SKM-1 (cell line): ENCODE results near the gene CHN1.

Experiments
- DNase-seq: peaks from one replicate; lab custom pipeline; 2025; ENCODE audit not compliant: unreplicated experiment; lab: John Stamatoyannopoulos, UW

Gene CHN1

GRCh38 chr2:174833737-174834136, 171.4 kb downstream of the CHN1 start:
- no peak for DNase-seq

DNA sequence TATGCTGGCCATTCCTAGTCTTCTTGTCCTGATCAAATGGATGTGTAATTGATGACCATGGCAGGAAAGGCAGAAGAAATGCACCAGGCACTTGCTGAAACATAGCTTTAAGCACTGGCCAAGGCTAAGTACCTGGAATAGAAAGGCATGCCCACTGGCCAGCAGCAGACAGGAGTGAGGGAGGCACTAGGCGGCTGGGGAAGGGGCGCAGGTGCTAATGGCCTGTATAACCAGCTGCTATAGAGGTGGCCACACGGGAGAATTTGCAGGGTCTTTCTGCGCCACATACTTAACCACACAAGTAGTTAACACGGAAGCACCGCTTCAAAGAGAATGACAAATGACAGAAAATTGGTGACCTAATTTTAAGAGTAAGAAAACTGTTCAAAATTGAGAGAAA, 174.6 kb downstream of the CHN1 start:
- no peak for DNase-seq

GRCh38 chr2:174829550-174829949, 175.6 kb downstream of the CHN1 start:
- DNase-seq: no peak

GRCh38 chr2:174827371-174828369, 177.5 kb downstream of the CHN1 start:
- DNase-seq: no peak

GRCh38 chr2:174826051-174826450, 179.1 kb downstream of the CHN1 start:
- DNase-seq: no peak

DNA sequence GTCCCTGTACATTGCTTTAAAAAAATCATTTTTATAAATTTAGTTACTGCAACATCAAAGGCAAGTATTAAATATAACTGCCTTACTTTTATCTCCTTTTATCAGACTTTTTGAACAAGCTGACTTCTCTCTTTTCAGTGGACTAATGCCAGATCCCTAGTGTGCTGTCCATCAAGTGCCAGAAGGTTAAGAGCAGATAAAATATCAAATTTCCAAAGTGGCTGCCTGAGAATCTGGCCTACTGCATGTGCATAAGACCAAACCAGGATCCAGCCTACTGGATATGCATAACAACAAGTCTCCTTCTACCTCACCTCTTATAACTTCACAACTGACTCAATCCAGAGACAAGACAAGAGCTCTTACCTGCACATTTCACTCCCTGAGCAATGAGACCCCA, 181.1 kb downstream of the CHN1 start:
- no peak for DNase-seq

DNA sequence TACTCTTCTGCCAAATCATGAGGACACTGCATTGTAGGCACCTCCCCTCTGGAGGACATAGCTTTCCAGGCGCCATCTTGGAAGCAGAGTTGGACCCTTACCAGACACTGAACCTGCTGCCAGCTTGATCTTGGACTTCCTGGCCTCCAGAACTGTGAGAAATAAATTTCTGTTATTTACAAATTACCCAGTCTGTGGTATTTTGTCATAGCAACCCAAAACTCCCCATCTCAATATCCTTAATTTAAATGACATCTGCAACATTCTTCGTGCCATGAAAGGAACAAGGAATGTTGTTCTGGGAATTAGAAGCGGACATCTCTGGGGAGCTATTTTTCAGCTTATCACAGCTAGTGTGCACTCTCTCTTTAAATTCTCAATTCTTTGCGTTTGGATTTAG, 183.6 kb downstream of the CHN1 start:
- DNase-seq: no peak

DNA sequence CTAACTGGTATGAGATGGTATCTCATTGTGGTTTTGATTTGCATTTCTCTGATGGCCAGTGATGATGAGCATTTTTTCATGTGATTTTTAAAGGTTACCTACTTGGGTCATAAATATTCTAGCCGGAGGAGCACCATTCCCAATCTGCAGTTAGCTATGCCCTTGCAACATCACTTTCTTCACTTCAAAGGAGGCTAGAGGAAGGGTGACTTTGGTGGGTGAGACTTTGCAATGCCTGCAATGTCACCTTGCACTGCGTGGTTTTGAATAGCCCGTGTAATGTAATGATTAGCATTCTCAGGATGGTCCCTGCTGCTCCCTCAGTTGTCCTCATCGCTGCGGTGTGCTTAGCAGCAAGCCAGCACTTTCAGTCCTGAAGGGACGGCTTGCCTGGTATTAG, 184.8 kb downstream of the CHN1 start:
- no peak for DNase-seq

DNA sequence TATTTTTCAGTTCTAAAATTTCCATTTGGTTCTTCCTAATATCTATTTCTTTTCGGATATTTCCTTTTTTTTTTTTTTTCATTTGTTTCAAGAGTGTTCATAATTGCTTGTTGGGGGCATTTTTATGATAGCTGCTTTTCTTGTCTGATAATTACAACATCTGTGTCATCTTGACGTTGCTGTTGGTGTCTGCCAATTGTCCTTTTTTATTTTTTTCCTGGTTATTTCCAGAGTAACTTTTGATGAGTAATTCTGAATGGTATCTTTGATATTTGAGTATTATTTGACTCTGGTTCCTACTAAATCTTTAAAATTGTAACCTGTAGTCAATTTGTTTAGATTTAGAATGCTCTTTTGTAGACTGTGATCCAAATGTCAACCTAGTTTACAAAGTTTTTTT, 189.7 kb downstream of the CHN1 start:
- DNase-seq: no peak

DNA sequence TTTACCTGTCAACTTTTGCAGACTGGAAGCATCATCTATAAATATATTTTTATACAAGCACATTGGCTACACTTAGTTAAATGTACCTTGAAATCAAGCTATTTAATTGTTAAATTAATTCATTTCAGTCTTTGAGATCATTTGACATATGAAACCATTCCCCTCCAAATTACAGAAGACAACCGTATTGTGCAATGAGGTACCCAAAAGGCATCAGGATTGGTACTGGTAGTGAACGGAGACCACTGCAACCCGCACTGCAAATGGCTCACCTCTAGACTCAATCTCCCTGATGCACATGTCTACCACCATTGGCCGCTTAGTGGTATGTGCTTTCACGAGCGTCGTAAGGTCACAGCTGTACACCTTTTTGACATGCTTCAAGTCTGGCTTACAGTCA, 193.1 kb downstream of the CHN1 start:
- no peak for DNase-seq

GRCh38 chr2:174807931-174808330, 197.2 kb downstream of the CHN1 start:
- DNase-seq: no peak

GRCh38 chr2:174805803-174806202, 199.4 kb downstream of the CHN1 start:
- DNase-seq: no peak

DNA sequence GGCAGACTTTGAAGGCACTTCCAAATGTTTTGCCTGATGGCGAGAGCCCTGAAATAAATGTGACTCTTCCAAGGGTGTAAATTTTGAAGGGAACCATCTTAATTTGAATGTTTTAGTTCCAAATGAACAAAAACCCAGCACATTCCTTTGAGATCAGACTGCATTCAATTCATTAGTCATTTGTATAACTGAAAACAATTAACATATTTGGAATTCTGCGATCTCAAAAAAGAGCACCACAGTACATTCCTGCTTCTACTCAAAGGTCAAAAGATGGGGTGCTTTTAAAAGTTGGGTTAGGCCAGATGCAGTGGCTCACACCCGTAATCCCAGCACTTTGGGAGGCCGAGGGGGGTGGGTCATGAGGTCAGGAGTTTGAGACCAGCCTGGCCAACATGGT, 202.7 kb downstream of the CHN1 start:
- no peak for DNase-seq

GRCh38 chr2:174800436-174801205, 204.6 kb downstream of the CHN1 start:
- no peak for DNase-seq

DNA sequence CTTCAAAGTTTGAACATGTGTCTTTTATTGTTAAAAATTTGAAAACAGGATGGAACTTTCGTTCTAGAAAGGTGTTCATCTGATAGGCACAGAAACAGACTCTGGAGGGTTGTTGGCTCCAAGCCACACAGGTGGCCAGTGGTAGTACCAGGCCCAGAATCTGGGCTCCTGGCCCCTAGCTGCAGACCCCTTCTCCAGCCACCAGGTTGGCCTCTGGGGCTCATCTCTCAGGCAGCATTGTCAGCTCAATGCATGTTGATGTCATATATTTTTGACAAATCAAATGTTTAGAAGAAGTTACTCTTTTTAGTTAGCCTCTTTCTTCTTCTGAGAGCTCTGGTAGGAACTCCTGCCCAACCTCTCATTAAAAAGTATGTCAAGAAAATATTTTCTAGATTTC, 206.4 kb downstream of the CHN1 start:
- DNase-seq: no peak

GRCh38 chr2:174797781-174798276, 207.4 kb downstream of the CHN1 start:
- no peak for DNase-seq

DNA sequence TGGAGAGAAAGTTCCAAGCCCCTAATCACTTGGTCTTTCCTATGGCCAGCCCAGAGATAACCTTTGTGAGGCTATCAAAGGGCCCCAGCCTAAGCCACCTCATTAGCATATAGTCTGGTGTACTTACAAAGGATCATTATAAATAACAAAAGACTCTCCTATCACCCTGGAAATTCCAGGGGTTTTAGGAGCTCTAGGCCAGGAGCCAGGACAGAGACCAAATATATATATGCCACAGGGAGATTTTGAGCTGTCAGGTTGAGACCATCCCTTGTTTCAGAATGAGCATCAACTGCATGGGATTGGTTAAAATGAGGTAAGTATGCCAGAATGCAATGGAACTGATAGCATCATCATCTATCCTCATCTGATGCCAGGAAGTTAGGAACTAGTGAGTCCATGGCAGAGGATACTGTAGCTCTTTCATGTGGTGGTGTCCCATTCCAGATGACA, 208.8 kb downstream of the CHN1 start:
- no peak for DNase-seq

GRCh38 chr2:174794851-174795374, 210.3 kb downstream of the CHN1 start:
- no peak for DNase-seq

- DNase-seq: no peak
Measured at GRCh38 chr2:174792309-174793025, 212.7 kb downstream of the CHN1 start.

- DNase-seq: no peak
Measured at GRCh38 chr2:174791746-174792280, 213.4 kb downstream of the CHN1 start.

- DNase-seq: no peak
Measured at GRCh38 chr2:174791020-174791419, 214.2 kb downstream of the CHN1 start.
